HG02763 (cell line): ENCODE data around the gene IL2RG.
A peak's percentile ranks its signal among the peaks of the same experiment; 100 is the strongest.

Source experiments
- ATAC-seq: cut with Tn5 transposase; IDR thresholded peaks from one replicate; pipeline ENCODE4 v1.9.1; 2021; ENCODE audit warnings: mild to moderate bottlenecking, moderate library complexity; ENCODE audit not compliant: unreplicated experiment

The IL2RG gene

GRCh38 chrX:71109051-71109450 is 2.3 kb downstream of the IL2RG start:
- ATAC-seq, result no peak

GRCh38 chrX:71107762-71108360 is 3.5 kb downstream of the IL2RG start:
- no peak for ATAC-seq

- ATAC-seq, result no peak
These were observed 4.1 kb downstream of the IL2RG start for GRCh38 chrX:71107245-71107644.

GRCh38 chrX:71106427-71106826 is 5.0 kb downstream of the IL2RG start, which contains the start of gene CXorf65:
Gene CXorf65 (minus strand): TSS chrX:71106740. CDS start chrX:71106556, 184 bp downstream.
- ATAC-seq, result no peak

- ATAC-seq, result no peak
These were observed 5.7 kb downstream of the IL2RG start for GRCh38 chrX:71105628-71106027.

GRCh38 chrX:71103110-71103983 is 8.0 kb downstream of the IL2RG start:
- no peak for ATAC-seq

GRCh38 chrX:71102292-71102691 is 9.1 kb downstream of the IL2RG start:
- ATAC-seq, result no peak

GRCh38 chrX:71100581-71101505 is 10.5 kb downstream of the IL2RG start:
- no peak for ATAC-seq

- ATAC-seq, result no peak
These were observed 11.6 kb downstream of the IL2RG start for GRCh38 chrX:71099736-71100135.

GRCh38 chrX:71098951-71099506 is 12.3 kb downstream of the IL2RG start:
- ATAC-seq, result no peak

- ATAC-seq, result peak; percentile 37
These were observed 13.1 kb downstream of the IL2RG start for GRCh38 chrX:71098302-71098701.

GRCh38 chrX:71096760-71097032 is 14.7 kb downstream of the IL2RG start:
- no peak for ATAC-seq

GRCh38 chrX:71095981-71096759 is 15.2 kb downstream of the IL2RG start:
- peak; percentile 16 for ATAC-seq

GRCh38 chrX:71095555-71095980 is 15.8 kb downstream of the IL2RG start, which contains the start of gene FOXO4:
Gene FOXO4 (plus strand): TSS chrX:71095851. CDS start chrX:71096529, 678 bp downstream.
- ATAC-seq, result peak; percentile 85

- ATAC-seq, result no peak
These were observed 16.3 kb downstream of the IL2RG start for GRCh38 chrX:71095033-71095432.

GRCh38 chrX:71091263-71091662 is 20.1 kb downstream of the IL2RG start:
- ATAC-seq, result no peak

GRCh38 chrX:71085900-71086299 is 25.5 kb downstream of the IL2RG start:
- no peak for ATAC-seq

GRCh38 chrX:71082822-71083221 is 28.6 kb downstream of the IL2RG start:
- no peak for ATAC-seq

GRCh38 chrX:71082124-71082647 is 29.2 kb downstream of the IL2RG start:
- ATAC-seq, result no peak
